GM21360 (cell line): ENCODE results near the gene POLG2.
"Not testable (repeated sequence)": the region's sequence is repeated elsewhere in the genome, so short reads cannot be mapped to it uniquely, and the experiment has no call there.

Source experiments
- ATAC-seq: cut with Tn5 transposase; IDR thresholded peaks from one replicate; pipeline ENCODE4 v1.9.1; 2021; ENCODE audit warnings: mild to moderate bottlenecking, moderate library complexity; ENCODE audit not compliant: unreplicated experiment

Gene POLG2

GRCh38 chr17:64491034-64491860 lies 5.6 kb downstream of the POLG2 start:
- ATAC-seq: no peak

- no peak for ATAC-seq
These were observed 8.6 kb downstream of the POLG2 start for GRCh38 chr17:64488301-64488700.

GRCh38 chr17:64484380-64484779 lies 12.5 kb downstream of the POLG2 start:
- ATAC-seq: no peak

- ATAC-seq: no peak
These were observed 15.9 kb downstream of the POLG2 start for GRCh38 chr17:64480951-64481350.

- no peak for ATAC-seq
These were observed 19.0 kb downstream of the POLG2 start for GRCh38 chr17:64477849-64478248.

- no peak for ATAC-seq
These were observed 24.3 kb downstream of the POLG2 start for GRCh38 chr17:64472564-64472963.

GRCh38 chr17:64471440-64471839 lies 25.4 kb downstream of the POLG2 start:
- ATAC-seq: no peak

- ATAC-seq: no peak
These were observed 26.2 kb downstream of the POLG2 start for GRCh38 chr17:64470625-64471024.

GRCh38 chr17:64466834-64467233 lies 30.0 kb downstream of the POLG2 start:
- ATAC-seq: not testable (repeated sequence)

- no peak for ATAC-seq
These were observed 30.7 kb downstream of the POLG2 start for GRCh38 chr17:64466019-64466735.

- ATAC-seq: no peak
These were observed 35.1 kb downstream of the POLG2 start for GRCh38 chr17:64461788-64462187.

- ATAC-seq: no peak
These were observed 35.9 kb downstream of the POLG2 start for GRCh38 chr17:64460955-64461354.

- not testable (repeated sequence) for ATAC-seq
These were observed 37.0 kb downstream of the POLG2 start for GRCh38 chr17:64459818-64460217.

GRCh38 chr17:64459284-64459747 lies 37.5 kb downstream of the POLG2 start:
- no peak for ATAC-seq

GRCh38 chr17:64458756-64459155 lies 38.1 kb downstream of the POLG2 start:
- ATAC-seq: no peak

GRCh38 chr17:64457156-64457555 lies 39.7 kb downstream of the POLG2 start:
- no peak for ATAC-seq

GRCh38 chr17:64455993-64456885 lies 40.6 kb downstream of the POLG2 start:
- ATAC-seq: no peak

- no peak for ATAC-seq
These were observed 47.3 kb downstream of the POLG2 start for GRCh38 chr17:64449545-64449944.

- no peak for ATAC-seq
These were observed 48.0 kb downstream of the POLG2 start, which contains the start of gene MILR1 for GRCh38 chr17:64448665-64449512. MILR1 (plus strand) TSS chr17:64449115; CDS start chr17:64449169, 54 bp downstream.

GRCh38 chr17:64447526-64447925 lies 49.3 kb downstream of the POLG2 start:
- no peak for ATAC-seq
